Measurements from ENCODE around the gene ZBTB20. TPM values are rescaled to one million over a fixed set of nuclear protein-coding genes. Genes with fewer than 3 reads are reported as not detected.

Gene ZBTB20
- total RNA-seq, 5 donors from 2014 or later (not counting 1 experiment from before 2014, with no cell fraction given), result 43.1 to 80.7 (median 48.4) TPM

DNA sequence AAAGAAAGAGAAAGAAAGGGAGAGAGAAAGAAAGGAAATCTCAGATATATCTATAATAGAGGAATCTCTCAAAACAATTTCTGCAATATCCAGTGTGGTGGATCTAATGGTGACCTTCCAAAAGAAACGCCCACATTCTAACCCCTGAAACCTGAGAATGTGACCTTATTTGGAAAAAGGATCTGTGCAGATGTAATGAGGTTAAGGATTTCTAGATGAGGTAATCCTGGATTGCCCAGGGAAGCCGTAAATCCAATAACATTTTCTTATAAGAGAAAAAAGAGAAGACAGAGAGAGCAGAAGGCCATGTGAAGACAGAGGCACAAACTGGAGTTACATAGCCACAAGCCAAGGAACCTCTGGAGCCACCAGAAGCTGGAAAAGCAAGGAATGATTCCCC is 307.6 kb downstream of the ZBTB20 start:
- H3K27ac Mint-ChIP-seq, result no peak overlapping the region
- DNase-seq (no peak), ATAC-seq (replicated peaks in 1 of 4) (no peak)
- no peaks in the 10 kb centered on the region for H3K27me3 Mint-ChIP-seq
- ChIA-PET POLR2A (no interaction called here), CTCF (interaction anchor here in 1 of 2 donors (0.7 kb wide), 1 partner anchor 1940 kb away, joined by 3 read pairs; no protein-coding TSS in a partner anchor)
- no CpG with 5 or more reads among the region's 2 CpGs for WGBS (ENCODE audit: insufficient coverage)
- Histone ChIP-seq H3K27ac (ENCODE audit: low read length) (no peak overlapping the region), H3K4me3 (ENCODE audit: control insufficient read depth in 1 of 2, extremely low read depth in 1 of 2, low read length in 1 of 2) (no peak overlapping the region), H3K36me3 (ENCODE audit: control insufficient read depth in 2 of 2, extremely low read depth in 1 of 2, insufficient read depth in 1 of 2, low read length in 1 of 2) (no peaks in the 10 kb centered on the region), H3K4me1 (ENCODE audit: control insufficient read depth in 1 of 2, extremely low read depth in 1 of 2, insufficient read depth in 2 of 2, low read length in 2 of 2) (no peaks in the 10 kb centered on the region), H3K9me3 (no peaks in the 10 kb centered on the region), H3K27me3 (replicated peaks in 1 of 2; ENCODE audit: control insufficient read depth in 2 of 2, extremely low read depth in 1 of 2, insufficient read depth in 2 of 2, low read length in 1 of 2) (no peaks in the 10 kb centered on the region)
- H3K9me3 Mint-ChIP-seq, result no peaks in the 10 kb centered on the region
- H3K4me1 Mint-ChIP-seq, result peaks cover 4 to 13% (median 5%) of the 10 kb centered on the region in 3 donors
- H3K36me3 Mint-ChIP-seq, result peaks cover 48% of the 10 kb centered on the region
- H3K4me3 Mint-ChIP-seq, result no peak overlapping the region

DNA sequence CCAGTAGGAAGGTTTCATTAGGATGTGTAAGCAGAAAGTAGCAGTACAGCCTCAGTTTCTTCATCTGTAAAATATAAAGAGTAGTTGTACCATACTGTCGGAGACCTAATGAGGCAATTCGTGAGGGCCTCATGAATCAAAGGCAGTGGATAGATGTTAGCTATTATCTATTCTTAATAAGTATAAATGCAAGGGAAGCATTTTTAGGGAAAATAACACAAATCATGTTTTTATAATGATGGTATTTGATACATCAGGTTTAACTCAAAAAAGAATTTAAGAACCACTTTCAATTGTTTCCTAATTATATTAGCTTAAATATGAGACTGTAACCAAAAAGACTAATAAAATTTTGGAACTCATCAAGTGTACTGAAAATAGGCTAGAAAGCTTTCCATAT is 309.1 kb downstream of the ZBTB20 start:
- no CpG with 5 or more reads among the region's 2 CpGs for WGBS (ENCODE audit: insufficient coverage)
- ATAC-seq (replicated peaks in 1 of 4), result no peak
- POLR2A ChIA-PET, result no interaction called here

DNA sequence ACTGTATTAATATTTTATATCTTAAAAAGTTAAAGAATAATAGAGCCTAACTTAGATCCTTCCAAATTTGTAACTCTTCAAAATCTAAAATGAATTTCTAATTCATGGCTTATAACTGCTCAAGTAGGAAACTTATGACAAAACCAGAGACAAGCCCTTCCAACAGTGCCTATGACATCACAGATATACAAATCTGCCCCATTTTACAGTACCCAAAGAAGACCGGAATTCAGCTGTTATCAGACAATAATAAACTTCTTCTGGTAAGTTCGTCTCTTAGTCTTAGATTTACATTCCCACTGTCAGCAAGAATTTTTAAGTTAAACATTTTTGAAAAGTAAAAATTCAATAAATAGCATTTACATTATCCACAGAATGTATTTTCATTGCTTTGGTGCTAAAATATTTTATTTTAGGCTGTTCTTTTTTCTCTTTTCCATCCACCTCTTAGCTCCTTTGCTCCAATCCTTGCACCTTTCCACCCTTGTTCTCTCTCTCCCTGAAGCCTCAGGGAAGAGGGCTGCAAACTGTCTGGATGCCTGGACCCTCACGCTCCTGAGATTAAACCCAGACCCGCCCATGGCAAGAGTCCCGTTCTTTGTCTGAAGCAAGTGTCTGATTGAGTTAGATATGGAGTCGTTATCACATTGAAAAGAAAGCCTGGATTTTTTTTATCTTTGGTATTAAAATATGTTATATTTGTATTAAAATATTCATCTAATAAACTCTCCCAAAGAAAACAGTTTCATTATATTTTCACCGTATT is 312.7 kb downstream of the ZBTB20 start:
- POLR2A ChIA-PET, result interaction anchor here in 1 of 2 donors (0.6 to 0.7 kb wide), 2 partner anchors 10 to 289 kb away, joined by 3 read pairs; no protein-coding TSS in a partner anchor
- Mint-ChIP-seq H3K4me1 (peaks cover 7 to 16% (median 14%) of the 10 kb centered on the region in 3 donors), H3K9me3 (no peaks in the 10 kb centered on the region), H3K27ac (no peak overlapping the region), H3K36me3 (peaks cover 23% of the 10 kb centered on the region), H3K4me3 (no peak overlapping the region), H3K27me3 (no peaks in the 10 kb centered on the region)
- no peak for ATAC-seq (replicated peaks in 1 of 4)
- no peaks in the 10 kb centered on the region for H3K36me3 ChIP-seq (ENCODE audit: control insufficient read depth in 2 of 2, extremely low read depth in 1 of 2, insufficient read depth in 1 of 2, low read length in 1 of 2)
- 100% methylated on average over 1 of the region's 7 CpGs for WGBS (ENCODE audit: insufficient coverage)
- H3K27ac ChIP-seq (ENCODE audit: low read length), result no peak overlapping the region
- no peak for DNase-seq
- no peak overlapping the region for H3K4me3 ChIP-seq (ENCODE audit: control insufficient read depth in 1 of 2, extremely low read depth in 1 of 2, low read length in 1 of 2)
- no peaks in the 10 kb centered on the region for H3K9me3 ChIP-seq
- H3K27me3 ChIP-seq (replicated peaks in 1 of 2; ENCODE audit: control insufficient read depth in 2 of 2, extremely low read depth in 1 of 2, insufficient read depth in 2 of 2, low read length in 1 of 2), result no peaks in the 10 kb centered on the region
- CTCF ChIA-PET, result no interaction called here
- no peaks in the 10 kb centered on the region for H3K4me1 ChIP-seq (ENCODE audit: control insufficient read depth in 1 of 2, extremely low read depth in 1 of 2, insufficient read depth in 2 of 2, low read length in 2 of 2)

More for the DNA sequence above, 309.1 kb downstream of the ZBTB20 start:
- Histone ChIP-seq H3K9me3 (no peaks in the 10 kb centered on the region), H3K36me3 (ENCODE audit: control insufficient read depth in 2 of 2, extremely low read depth in 1 of 2, insufficient read depth in 1 of 2, low read length in 1 of 2) (no peaks in the 10 kb centered on the region), H3K27ac (ENCODE audit: low read length) (no peak overlapping the region), H3K27me3 (replicated peaks in 1 of 2; ENCODE audit: control insufficient read depth in 2 of 2, extremely low read depth in 1 of 2, insufficient read depth in 2 of 2, low read length in 1 of 2) (no peaks in the 10 kb centered on the region), H3K4me1 (ENCODE audit: control insufficient read depth in 1 of 2, extremely low read depth in 1 of 2, insufficient read depth in 2 of 2, low read length in 2 of 2) (no peaks in the 10 kb centered on the region), H3K4me3 (ENCODE audit: control insufficient read depth in 1 of 2, extremely low read depth in 1 of 2, low read length in 1 of 2) (no peak overlapping the region)
- CTCF ChIA-PET, result no interaction called here
- Mint-ChIP-seq H3K27ac (no peak overlapping the region), H3K9me3 (no peaks in the 10 kb centered on the region), H3K36me3 (peaks cover 45% of the 10 kb centered on the region), H3K4me3 (no peak overlapping the region), H3K4me1 (peaks cover 5 to 13% (median 6%) of the 10 kb centered on the region in 3 donors), H3K27me3 (no peaks in the 10 kb centered on the region)
- no peak for DNase-seq

DNA sequence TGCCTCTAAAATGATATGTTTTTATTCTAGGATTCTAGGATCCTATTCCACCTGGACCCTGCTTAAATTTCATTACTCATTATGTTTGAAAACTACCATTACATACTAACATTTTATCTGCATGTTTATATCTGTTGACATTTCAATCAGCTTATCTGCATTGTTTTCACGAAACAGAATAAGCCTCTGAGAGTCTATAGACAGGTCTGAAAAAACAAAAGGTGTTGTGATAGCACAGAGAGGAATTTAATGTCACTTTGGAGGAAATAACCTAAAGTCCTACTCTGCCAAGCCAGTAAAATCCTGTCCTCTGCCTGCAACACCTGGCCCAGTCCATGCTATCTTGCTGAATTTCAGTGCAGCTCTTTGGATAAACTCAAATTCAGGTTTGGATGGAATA is 315.2 kb downstream of the ZBTB20 start:
- WGBS (ENCODE audit: insufficient coverage), result 100% methylated on average over 1 of the region's 1 CpG
- POLR2A ChIA-PET, result interaction anchor here in 1 of 2 donors (0.7 kb wide), 1 partner anchor 636 kb away, joined by 3 read pairs; no protein-coding TSS in a partner anchor

DNA sequence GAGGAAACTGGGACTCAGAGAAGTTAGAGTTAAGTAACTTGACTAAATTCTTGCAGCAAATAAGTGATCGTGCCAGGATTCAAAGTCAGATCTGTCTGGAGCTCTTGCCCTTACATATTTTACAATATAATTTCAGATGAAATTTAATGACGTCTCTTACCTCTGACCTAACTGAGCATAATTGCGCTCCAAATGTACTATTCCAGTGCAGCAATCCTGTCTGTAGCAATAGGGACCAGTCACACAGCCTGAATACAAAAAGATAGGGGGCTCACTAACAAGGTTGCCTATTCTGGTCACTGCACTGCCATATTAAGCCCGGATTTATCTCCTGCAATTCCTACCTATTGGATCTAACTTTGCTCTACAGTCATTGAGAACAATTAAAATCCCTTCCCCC is 316.4 kb downstream of the ZBTB20 start:
- WGBS (ENCODE audit: insufficient coverage), result 100% methylated on average over 2 of the region's 4 CpGs
- Mint-ChIP-seq H3K4me3 (no peak overlapping the region), H3K9me3 (no peaks in the 10 kb centered on the region), H3K36me3 (no peaks in the 10 kb centered on the region), H3K4me1 (peaks cover 4 to 14% (median 9%) of the 10 kb centered on the region in 3 donors), H3K27me3 (no peaks in the 10 kb centered on the region), H3K27ac (no peak overlapping the region)
- Histone ChIP-seq H3K4me1 (ENCODE audit: control insufficient read depth in 1 of 2, extremely low read depth in 1 of 2, insufficient read depth in 2 of 2, low read length in 2 of 2) (no peaks in the 10 kb centered on the region), H3K4me3 (ENCODE audit: control insufficient read depth in 1 of 2, extremely low read depth in 1 of 2, low read length in 1 of 2) (no peak overlapping the region), H3K9me3 (no peaks in the 10 kb centered on the region), H3K27me3 (replicated peaks in 1 of 2; ENCODE audit: control insufficient read depth in 2 of 2, extremely low read depth in 1 of 2, insufficient read depth in 2 of 2, low read length in 1 of 2) (no peaks in the 10 kb centered on the region), H3K27ac (ENCODE audit: low read length) (no peak overlapping the region), H3K36me3 (ENCODE audit: control insufficient read depth in 2 of 2, extremely low read depth in 1 of 2, insufficient read depth in 1 of 2, low read length in 1 of 2) (no peaks in the 10 kb centered on the region)
- ChIA-PET CTCF (interaction anchor here in 1 of 2 donors (0.5 kb wide), 1 partner anchor 32 kb away, joined by 3 read pairs; no protein-coding TSS in a partner anchor), POLR2A (no interaction called here)
- DNase-seq, result no peak
- ATAC-seq (replicated peaks in 1 of 4), result no peak

More for the DNA sequence above, 315.2 kb downstream of the ZBTB20 start:
- no peaks in the 10 kb centered on the region for H3K9me3 ChIP-seq
- DNase-seq (no peak), ATAC-seq (replicated peaks in 1 of 4) (no peak)
- CTCF ChIA-PET, result interaction anchor here in 1 of 2 donors (0.6 kb wide), 1 partner anchor 983 kb away, joined by 3 read pairs; no protein-coding TSS in a partner anchor
- H3K27ac ChIP-seq (ENCODE audit: low read length), result no peak overlapping the region
- Mint-ChIP-seq H3K36me3 (peaks cover 5% of the 10 kb centered on the region), H3K9me3 (no peaks in the 10 kb centered on the region), H3K4me3 (no peak overlapping the region), H3K27ac (no peak overlapping the region), H3K27me3 (no peaks in the 10 kb centered on the region), H3K4me1 (peaks cover 7 to 15% (median 12%) of the 10 kb centered on the region in 3 donors)
- H3K27me3 ChIP-seq (replicated peaks in 1 of 2; ENCODE audit: control insufficient read depth in 2 of 2, extremely low read depth in 1 of 2, insufficient read depth in 2 of 2, low read length in 1 of 2), result no peaks in the 10 kb centered on the region
- no peak overlapping the region for H3K4me3 ChIP-seq (ENCODE audit: control insufficient read depth in 1 of 2, extremely low read depth in 1 of 2, low read length in 1 of 2)
- H3K36me3 ChIP-seq (ENCODE audit: control insufficient read depth in 2 of 2, extremely low read depth in 1 of 2, insufficient read depth in 1 of 2, low read length in 1 of 2), result no peaks in the 10 kb centered on the region
- H3K4me1 ChIP-seq (ENCODE audit: control insufficient read depth in 1 of 2, extremely low read depth in 1 of 2, insufficient read depth in 2 of 2, low read length in 2 of 2), result no peaks in the 10 kb centered on the region

DNA sequence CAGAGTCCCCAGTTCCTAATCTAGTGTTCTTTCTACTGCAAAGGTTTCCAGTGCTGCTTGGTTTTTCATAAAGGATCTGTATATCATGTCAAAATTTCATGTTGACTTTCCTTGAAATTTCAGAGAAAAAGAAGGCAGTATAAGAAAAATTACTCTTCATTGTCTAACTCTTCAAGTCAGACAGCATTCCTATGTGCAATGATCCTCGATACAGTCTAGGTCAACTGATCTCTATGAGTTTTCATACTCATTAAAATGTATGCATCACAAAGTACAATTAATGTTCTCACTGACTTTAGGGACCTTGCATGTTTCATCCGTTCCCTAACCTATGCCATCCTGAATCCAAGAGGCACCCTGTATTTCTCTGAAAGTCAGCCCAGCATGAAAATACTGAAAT is 317.3 kb downstream of the ZBTB20 start:
- CTCF ChIA-PET, result no interaction called here

More for the DNA sequence above, 317.3 kb downstream of the ZBTB20 start:
- Histone ChIP-seq H3K36me3 (ENCODE audit: control insufficient read depth in 2 of 2, extremely low read depth in 1 of 2, insufficient read depth in 1 of 2, low read length in 1 of 2) (no peaks in the 10 kb centered on the region), H3K9me3 (no peaks in the 10 kb centered on the region), H3K4me1 (ENCODE audit: control insufficient read depth in 1 of 2, extremely low read depth in 1 of 2, insufficient read depth in 2 of 2, low read length in 2 of 2) (no peaks in the 10 kb centered on the region), H3K4me3 (ENCODE audit: control insufficient read depth in 1 of 2, extremely low read depth in 1 of 2, low read length in 1 of 2) (no peak overlapping the region), H3K27me3 (replicated peaks in 1 of 2; ENCODE audit: control insufficient read depth in 2 of 2, extremely low read depth in 1 of 2, insufficient read depth in 2 of 2, low read length in 1 of 2) (no peaks in the 10 kb centered on the region), H3K27ac (ENCODE audit: low read length) (no peak overlapping the region)
- 100% methylated on average over 1 of the region's 2 CpGs for WGBS (ENCODE audit: insufficient coverage)
- DNase-seq, result no peak
- Mint-ChIP-seq H3K27ac (no peak overlapping the region), H3K27me3 (no peaks in the 10 kb centered on the region), H3K4me1 (peaks cover 0 to 14% (median 9%) of the 10 kb centered on the region in 3 donors), H3K4me3 (no peak overlapping the region), H3K36me3 (no peaks in the 10 kb centered on the region), H3K9me3 (no peaks in the 10 kb centered on the region)
- POLR2A ChIA-PET, result no interaction called here
- ATAC-seq (replicated peaks in 1 of 4), result no peak

Measured in T-cell (primary cell).